ENCODE data around the gene LNPEP.

Gene LNPEP

GRCh38 chr5:96945144-96945897 lies 9.4 kb downstream of the LNPEP start (continued):
- TF ChIP-seq CREB5 (CRISPR knock-in tag; IDR thresholded peaks at IDR 0.05; ENCODE audit: low read depth), result no peak
- no peak for TF ChIP-seq CSDC2 (CRISPR knock-in tag; IDR thresholded peaks at IDR 0.05)

DNA sequence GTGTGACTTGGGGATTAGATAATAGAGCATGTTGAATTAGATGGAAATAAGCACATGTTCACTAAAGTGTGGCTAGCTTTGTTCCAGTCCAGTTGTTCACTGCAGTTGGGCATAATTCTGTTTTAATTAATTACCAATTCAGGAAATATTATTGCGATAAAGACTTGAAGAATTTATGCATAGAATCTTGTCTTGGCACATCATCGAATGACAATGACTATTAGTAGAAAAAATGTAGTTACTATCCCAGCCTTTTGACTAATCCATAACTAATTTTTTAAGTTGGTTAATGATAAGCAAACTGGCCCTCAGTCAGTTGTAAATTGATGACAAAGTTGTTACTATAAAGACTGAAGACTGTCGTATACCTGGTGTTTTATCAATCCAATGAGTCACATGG lies 10.5 kb downstream of the LNPEP start:
- ATAC-seq, result no peak
- TF ChIP-seq ZNF8 (CRISPR knock-in tag; IDR thresholded peaks at IDR 0.05), result no peak
- TF ChIP-seq RARB (CRISPR knock-in tag; IDR thresholded peaks at IDR 0.05), result no peak
- TF ChIP-seq, protein P1, sequence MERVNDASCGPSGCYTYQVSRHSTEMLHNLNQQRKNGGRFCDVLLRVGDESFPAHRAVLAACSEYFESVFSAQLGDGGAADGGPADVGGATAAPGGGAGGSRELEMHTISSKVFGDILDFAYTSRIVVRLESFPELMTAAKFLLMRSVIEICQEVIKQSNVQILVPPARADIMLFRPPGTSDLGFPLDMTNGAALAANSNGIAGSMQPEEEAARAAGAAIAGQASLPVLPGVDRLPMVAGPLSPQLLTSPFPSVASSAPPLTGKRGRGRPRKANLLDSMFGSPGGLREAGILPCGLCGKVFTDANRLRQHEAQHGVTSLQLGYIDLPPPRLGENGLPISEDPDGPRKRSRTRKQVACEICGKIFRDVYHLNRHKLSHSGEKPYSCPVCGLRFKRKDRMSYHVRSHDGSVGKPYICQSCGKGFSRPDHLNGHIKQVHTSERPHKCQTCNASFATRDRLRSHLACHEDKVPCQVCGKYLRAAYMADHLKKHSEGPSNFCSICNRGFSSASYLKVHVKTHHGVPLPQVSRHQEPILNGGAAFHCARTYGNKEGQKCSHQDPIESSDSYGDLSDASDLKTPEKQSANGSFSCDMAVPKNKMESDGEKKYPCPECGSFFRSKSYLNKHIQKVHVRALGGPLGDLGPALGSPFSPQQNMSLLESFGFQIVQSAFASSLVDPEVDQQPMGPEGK (CRISPR knock-in tag; IDR thresholded peaks at IDR 0.05; ENCODE audit: borderline replicate concordance), result no peak
- no peak for TF ChIP-seq ZC3H10 (CRISPR knock-in tag; IDR thresholded peaks at IDR 0.05)
- no peak for TF ChIP-seq SNAI2 (CRISPR knock-in tag; IDR thresholded peaks at IDR 0.05)
- no peak for TF ChIP-seq PPARA (CRISPR knock-in tag; IDR thresholded peaks at IDR 0.05; ENCODE audit: borderline replicate concordance)
- no peak for TF ChIP-seq CSDC2 (CRISPR knock-in tag; IDR thresholded peaks at IDR 0.05)
- TF ChIP-seq ISL1 (CRISPR knock-in tag; IDR thresholded peaks at IDR 0.05), result no peak
- TF ChIP-seq ESRRG (CRISPR knock-in tag; IDR thresholded peaks at IDR 0.05), result no peak
- TF ChIP-seq ZNF70 (CRISPR knock-in tag; IDR thresholded peaks at IDR 0.05), result no peak
- TF ChIP-seq TSHZ2 (CRISPR knock-in tag; IDR thresholded peaks at IDR 0.05), result no peak
- no peak for TF ChIP-seq TOX (CRISPR knock-in tag; IDR thresholded peaks at IDR 0.05; ENCODE audit: borderline replicate concordance)
- no peak for TF ChIP-seq ZFP3 (CRISPR knock-in tag; IDR thresholded peaks at IDR 0.05)

- no peak for TF ChIP-seq TCF4 (CRISPR knock-in tag; IDR thresholded peaks at IDR 0.05; ENCODE audit: borderline replicate concordance)
- ATAC-seq, result no peak
Measured at GRCh38 chr5:96952118-96952750, 16.4 kb downstream of the LNPEP start.

DNA sequence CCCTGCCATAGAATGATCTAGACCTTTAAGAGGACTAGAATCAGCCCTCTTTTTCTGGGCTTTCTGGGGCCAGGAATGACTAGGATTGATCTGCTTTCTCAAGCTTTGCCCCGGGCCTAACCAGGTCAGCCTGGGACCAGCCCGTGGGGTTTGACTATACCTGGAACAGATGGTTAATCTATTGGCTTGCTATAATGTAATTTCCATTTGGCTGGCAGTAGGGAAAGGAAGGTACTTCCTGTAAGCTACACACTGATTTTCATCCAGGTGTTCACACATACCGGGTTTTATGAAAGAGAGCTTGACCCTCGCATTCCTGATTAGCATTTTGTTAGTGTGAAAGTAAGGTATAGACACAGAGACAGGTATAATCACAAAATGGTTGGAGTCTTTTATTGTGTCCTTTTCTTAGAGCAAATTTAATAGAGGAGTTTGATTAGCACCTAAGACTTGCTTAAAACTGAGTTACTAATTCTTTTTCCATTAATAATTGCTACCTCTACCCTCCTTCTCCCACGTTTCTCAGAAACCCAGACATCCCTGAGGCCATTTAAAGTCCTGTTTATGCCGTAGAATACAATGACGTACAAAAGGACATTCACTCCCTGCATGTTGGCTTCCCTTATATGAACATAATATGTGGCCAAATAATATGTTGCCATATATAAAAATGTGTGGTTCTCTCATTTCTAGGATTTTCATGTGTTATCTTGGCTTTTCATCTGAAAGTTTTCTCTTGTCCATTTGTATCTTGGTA lies 17.3 kb downstream of the LNPEP start:
- TF ChIP-seq ISL1 (CRISPR knock-in tag; IDR thresholded peaks at IDR 0.05) (no peak), CSDC2 (CRISPR knock-in tag; IDR thresholded peaks at IDR 0.05) (no peak), BACH2 (CRISPR knock-in tag; IDR thresholded peaks at IDR 0.05; ENCODE audit: borderline replicate concordance) (no peak)
- ATAC-seq, result no peak

- ATAC-seq, result no peak
- TF ChIP-seq CREB5 (CRISPR knock-in tag; IDR thresholded peaks at IDR 0.05; ENCODE audit: low read depth) (no peak), BACH2 (CRISPR knock-in tag; IDR thresholded peaks at IDR 0.05; ENCODE audit: borderline replicate concordance) (no peak), TOX (CRISPR knock-in tag; IDR thresholded peaks at IDR 0.05; ENCODE audit: borderline replicate concordance) (no peak), CSDC2 (CRISPR knock-in tag; IDR thresholded peaks at IDR 0.05) (no peak), ARNTL (CRISPR knock-in tag; IDR thresholded peaks at IDR 0.05; ENCODE audit: borderline replicate concordance, low read depth) (no peak), ZNF565 (CRISPR knock-in tag; conservative IDR thresholded peaks at IDR 0.05; ENCODE audit: low read depth) (no peak), ZFP30 (CRISPR knock-in tag; IDR thresholded peaks at IDR 0.05) (no peak), ZC3H10 (CRISPR knock-in tag; IDR thresholded peaks at IDR 0.05) (no peak)
- TF ChIP-seq, protein P2, sequence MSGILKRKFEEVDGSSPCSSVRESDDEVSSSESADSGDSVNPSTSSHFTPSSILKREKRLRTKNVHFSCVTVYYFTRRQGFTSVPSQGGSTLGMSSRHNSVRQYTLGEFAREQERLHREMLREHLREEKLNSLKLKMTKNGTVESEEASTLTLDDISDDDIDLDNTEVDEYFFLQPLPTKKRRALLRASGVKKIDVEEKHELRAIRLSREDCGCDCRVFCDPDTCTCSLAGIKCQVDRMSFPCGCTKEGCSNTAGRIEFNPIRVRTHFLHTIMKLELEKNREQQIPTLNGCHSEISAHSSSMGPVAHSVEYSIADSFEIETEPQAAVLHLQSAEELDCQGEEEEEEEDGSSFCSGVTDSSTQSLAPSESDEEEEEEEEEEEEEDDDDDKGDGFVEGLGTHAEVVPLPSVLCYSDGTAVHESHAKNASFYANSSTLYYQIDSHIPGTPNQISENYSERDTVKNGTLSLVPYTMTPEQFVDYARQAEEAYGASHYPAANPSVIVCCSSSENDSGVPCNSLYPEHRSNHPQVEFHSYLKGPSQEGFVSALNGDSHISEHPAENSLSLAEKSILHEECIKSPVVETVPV (CRISPR knock-in tag; IDR thresholded peaks at IDR 0.05), result no peak
- TF ChIP-seq, protein P3, sequence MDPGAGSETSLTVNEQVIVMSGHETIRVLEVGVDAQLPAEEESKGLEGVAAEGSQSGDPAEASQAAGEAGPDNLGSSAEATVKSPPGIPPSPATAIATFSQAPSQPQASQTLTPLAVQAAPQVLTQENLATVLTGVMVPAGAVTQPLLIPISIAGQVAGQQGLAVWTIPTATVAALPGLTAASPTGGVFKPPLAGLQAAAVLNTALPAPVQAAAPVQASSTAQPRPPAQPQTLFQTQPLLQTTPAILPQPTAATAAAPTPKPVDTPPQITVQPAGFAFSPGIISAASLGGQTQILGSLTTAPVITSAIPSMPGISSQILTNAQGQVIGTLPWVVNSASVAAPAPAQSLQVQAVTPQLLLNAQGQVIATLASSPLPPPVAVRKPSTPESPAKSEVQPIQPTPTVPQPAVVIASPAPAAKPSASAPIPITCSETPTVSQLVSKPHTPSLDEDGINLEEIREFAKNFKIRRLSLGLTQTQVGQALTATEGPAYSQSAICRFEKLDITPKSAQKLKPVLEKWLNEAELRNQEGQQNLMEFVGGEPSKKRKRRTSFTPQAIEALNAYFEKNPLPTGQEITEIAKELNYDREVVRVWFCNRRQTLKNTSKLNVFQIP (CRISPR knock-in tag; IDR thresholded peaks at IDR 0.05; ENCODE audit: borderline replicate concordance, low read depth), result no peak
Measured at GRCh38 chr5:96957254-96958049, 21.6 kb downstream of the LNPEP start.
